Hindlimb muscle (tissue), 1 donor: ENCODE data around the gene METTL5. TPM values are rescaled to one million over a fixed set of nuclear protein-coding genes. Genes with fewer than 3 reads are reported as not detected.
"Not testable (repeated sequence)": the region's sequence is repeated elsewhere in the genome, so short reads cannot be mapped to it uniquely, and the experiment has no call there.

Experiments used
- DNase-seq: peaks from one replicate; pipeline ENCODE4 v3.0.0-alpha.2; 2013
- polyA plus RNA-seq: library from polyadenylated mRNA; unstranded; fragments of 120-200 nt; gene quantifications from one replicate; pipeline ENCODE4 v1.2.1, GENCODE V29; 2013; ENCODE audit not compliant: insufficient read length

The METTL5 gene
- 50.8 TPM for polyA plus RNA-seq

DNA sequence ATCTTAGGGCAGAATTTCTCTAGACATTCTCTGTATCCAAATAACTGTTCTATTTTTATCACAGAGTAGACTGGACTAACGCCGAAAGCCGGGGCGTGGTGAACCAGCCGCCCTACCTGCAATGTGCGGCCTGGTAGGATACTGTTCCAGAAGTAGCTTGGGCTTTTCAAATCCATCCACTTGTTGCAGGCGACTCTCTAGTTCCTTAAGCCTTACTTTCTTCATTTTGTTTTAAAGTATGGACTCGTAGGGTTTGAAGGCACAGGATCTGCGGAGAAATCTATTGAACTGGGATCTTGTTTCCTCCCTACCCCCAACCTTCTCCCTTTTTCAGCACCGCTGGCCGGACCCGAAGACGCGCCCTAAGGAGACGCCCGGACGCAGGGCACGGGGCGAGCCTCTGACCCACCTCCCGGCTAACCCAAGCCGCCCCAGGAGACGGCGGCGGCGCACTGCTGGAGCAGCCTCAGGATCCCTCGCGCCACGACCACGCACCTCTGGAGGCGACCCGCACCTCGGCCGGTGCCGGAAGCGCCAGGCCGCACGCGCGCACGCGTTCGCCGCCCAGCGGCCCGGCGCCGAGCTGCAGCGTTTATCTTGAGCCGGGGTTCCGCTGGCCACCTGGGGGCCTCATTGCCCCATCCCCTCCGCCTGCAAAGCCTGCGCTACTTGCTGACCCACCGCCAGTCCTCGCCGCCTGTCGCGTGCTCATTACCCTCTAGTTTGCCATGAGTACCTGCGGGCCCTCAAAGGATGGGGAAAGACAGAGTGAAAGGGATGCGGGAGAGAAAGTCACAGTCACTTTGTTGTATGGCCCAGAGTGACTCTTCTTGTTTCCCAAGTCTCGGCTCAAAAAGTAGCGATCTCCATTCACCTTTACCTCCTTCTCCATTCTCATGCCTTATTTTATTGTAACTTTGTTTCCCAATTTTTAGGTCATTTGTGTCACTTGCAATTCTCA, at the start of gene METTL5:
METTL5 (minus strand) TSS at position 533 of the 961 bp plus-strand sequence; CDS start at position 225, 308 bp downstream.
- peak; percentile 89 for DNase-seq

- no peak for DNase-seq
These were observed 47.3 kb upstream of the METTL5 start for GRCh38 chr2:169871994-169872393.

DNA sequence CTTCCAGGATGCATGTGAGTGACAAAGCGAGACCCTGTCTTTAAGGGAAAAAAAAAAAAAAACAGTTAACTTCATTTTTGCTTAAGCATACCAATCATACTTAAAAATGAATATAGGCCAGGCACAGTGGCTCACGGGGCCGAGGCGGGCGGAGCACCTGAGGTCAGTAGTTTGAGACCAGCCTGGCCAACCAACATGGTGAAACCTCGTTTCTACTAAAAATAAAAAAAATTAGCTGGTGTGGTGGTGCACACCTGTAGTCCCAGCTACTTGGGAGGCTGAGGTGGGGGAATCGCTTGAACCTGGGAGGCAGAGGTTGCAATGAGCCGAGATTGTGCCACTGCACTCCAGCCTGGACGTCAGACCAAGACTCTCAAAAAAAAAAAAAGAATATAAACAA, 46.7 kb upstream of the METTL5 start:
- DNase-seq, result not testable (repeated sequence)

- DNase-seq, result no peak
These were observed 44.2 kb upstream of the METTL5 start for GRCh38 chr2:169868951-169869350.

- DNase-seq, result no peak
These were observed 42.9 kb upstream of the METTL5 start for GRCh38 chr2:169867579-169867978.

DNA sequence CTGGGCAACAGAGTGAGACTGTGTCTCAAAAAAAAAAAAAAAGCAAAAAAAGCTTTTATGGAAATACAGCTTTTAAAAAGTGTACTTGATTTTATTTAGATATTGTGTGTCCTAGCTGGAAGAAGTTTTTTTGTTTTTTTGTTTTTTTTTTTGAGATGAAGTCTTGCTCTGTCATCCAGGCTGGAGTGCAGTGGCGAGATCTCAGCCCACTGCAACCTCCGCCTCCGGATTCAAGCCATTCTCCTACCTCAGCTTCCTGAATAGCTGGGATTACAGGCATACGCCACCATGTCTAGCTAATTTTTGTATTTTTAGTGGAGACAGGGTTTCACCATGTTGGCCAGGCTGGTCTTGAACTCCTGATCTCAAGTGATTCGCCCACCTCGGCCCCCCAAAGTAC, 41.5 kb upstream of the METTL5 start:
- not testable (repeated sequence) for DNase-seq

- no peak for DNase-seq
These were observed 40.8 kb upstream of the METTL5 start for GRCh38 chr2:169865492-169865891.

- no peak for DNase-seq
These were observed 38.1 kb upstream of the METTL5 start for GRCh38 chr2:169862816-169863215.

DNA sequence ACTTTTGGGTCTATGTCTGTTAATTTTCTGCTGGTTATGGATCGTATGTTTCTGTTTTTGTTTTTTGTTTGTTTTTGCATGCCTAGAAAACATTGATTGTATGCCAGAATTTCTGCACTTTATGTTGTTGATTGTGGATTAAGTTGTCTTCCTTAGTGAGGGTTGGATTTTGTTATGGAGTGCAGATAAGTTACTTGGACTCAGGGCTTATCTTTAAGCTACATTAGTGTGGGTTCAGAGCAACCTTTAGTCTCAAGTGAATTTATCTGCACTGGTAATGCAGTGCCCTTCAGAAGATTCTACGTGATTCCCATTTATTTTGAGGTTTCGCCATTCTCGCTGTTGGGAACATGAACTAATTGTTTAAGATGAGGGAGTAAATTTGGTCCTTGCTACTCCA, 35.4 kb upstream of the METTL5 start:
- no peak for DNase-seq

DNA sequence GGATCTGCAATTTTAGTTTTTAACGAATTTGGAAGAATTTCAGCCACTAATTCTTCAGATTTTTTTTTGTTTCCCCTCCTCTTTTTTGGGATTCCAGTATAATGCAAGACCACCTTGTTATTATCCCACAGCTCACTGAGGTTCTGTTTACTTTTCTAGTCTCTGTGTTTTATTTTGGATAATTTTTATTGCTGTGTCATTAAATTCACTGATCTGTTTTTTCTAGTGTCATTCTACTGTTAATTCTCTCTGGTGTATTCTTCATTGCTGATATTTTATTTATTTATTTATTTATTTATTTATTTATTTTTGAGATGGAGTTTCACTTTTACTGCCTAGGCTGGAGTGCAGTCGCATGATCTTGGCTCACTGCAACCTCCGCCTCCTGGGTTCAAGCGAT, 34.7 kb upstream of the METTL5 start:
- DNase-seq, result no peak

- DNase-seq, result not testable (repeated sequence)
These were observed 30.9 kb upstream of the METTL5 start for GRCh38 chr2:169855281-169856258.

- no peak for DNase-seq
These were observed 28.4 kb upstream of the METTL5 start for GRCh38 chr2:169853041-169853668.

GRCh38 chr2:169849710-169850109, 25.0 kb upstream of the METTL5 start:
- DNase-seq, result no peak

DNA sequence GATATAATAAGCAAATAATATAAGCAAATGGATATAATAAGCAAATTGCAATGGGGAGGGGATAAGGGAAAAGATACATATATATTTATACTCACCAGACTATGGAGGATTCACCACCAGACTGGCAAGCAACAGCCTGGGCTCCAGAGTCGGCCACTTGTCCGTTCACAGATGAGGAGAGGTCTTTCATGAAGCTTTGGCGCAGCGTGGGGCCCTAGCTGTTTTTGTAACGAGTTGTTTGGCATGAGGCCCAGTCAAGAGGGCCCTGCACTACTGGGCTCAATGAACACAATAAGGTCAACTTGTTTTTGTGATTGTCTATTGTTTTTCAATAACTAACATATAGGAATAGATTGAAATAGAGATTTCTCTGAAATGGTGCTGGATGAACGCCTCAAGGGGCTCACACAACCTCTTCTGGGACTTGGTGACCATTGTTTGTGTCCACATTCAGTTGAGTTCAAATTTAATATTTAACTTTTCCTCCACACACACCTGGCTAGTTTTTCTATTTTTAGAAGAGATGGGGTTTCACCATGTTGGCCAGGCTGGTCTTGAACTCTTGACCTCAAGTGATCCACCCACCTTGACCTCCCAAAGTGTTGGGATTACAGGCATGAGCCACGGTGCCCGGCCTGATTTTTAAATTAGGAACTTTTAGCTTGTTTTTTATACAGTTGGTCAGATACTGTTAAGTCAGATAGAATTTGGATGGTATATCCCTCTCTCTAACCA, 24.4 kb upstream of the METTL5 start:
- not testable (repeated sequence) for DNase-seq

- no peak for DNase-seq
These were observed 20.3 kb upstream of the METTL5 start for GRCh38 chr2:169845016-169845415.

- DNase-seq, result not testable (repeated sequence)
These were observed 16.9 kb upstream of the METTL5 start for GRCh38 chr2:169841625-169842024.

- DNase-seq, result no peak
These were observed 16.0 kb upstream of the METTL5 start for GRCh38 chr2:169840747-169841142.

GRCh38 chr2:169839954-169840746, 15.4 kb upstream of the METTL5 start:
- DNase-seq, result no peak

- no peak for DNase-seq
These were observed 14.2 kb upstream of the METTL5 start for GRCh38 chr2:169838743-169839489.

DNA sequence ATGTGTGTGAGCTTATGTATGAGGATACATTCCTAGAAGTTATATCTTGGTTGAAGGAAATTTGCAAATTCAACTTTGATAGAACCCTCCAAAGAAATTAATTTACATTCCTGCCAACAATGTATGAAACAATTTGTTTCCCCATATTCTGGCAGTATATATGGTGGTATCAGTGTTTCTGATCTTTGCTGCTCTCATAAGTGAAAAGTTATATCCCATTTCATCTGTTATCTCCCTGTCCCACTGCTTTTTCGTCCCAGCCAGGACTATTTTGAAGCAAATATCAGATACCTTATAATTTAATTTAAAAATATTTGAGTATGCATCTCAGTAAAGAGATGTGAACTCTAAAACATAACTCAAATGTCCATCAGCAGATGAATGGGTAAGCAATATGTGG, 9.7 kb upstream of the METTL5 start:
- no peak for DNase-seq
